Measurements from ENCODE around the gene FNBP1.
"Not testable (repeated sequence)": the region's sequence is repeated elsewhere in the genome, so short reads cannot be mapped to it uniquely, and the experiment has no call there.

FNBP1 gene

DNA sequence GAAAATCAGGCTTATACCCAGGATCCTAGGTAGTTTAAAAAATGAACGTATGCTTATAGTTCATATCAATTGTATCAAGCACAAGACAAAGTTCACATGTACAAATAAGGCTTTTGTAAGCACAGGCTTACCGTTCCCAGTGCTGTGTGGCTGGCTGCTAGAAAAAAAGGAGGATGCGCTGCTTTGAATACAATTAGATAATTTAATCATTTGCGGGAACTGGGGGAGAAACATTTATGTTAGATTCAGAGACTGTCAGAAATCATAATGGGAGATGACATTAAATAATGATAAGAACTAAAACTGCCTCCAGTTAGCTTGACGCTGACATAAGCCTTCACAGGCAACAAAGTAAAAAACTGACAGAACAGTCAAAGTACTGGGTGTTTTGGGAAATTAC, 93.2 kb downstream of the FNBP1 start:
- DNase-seq = no peak

DNA sequence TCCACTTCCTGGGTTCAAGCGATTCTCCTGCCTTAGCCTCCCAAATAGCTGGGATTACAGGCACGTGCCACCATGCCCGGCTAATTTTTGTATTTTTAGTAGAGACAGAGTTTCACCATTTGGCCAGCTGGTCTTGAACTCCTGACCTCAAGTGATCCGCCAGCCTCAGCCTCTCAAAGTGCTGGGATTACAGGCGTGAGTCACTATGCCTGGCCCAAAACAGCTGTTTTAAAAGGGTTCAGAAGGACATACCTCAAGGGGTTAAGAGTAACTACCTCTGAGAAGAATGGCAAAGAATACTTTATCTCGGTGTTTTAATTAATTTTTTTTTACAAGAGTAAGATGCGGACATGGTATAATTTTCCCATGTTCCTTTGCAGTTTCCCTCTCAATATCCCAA, 94.4 kb downstream of the FNBP1 start:
- not testable (repeated sequence) for DNase-seq

DNA sequence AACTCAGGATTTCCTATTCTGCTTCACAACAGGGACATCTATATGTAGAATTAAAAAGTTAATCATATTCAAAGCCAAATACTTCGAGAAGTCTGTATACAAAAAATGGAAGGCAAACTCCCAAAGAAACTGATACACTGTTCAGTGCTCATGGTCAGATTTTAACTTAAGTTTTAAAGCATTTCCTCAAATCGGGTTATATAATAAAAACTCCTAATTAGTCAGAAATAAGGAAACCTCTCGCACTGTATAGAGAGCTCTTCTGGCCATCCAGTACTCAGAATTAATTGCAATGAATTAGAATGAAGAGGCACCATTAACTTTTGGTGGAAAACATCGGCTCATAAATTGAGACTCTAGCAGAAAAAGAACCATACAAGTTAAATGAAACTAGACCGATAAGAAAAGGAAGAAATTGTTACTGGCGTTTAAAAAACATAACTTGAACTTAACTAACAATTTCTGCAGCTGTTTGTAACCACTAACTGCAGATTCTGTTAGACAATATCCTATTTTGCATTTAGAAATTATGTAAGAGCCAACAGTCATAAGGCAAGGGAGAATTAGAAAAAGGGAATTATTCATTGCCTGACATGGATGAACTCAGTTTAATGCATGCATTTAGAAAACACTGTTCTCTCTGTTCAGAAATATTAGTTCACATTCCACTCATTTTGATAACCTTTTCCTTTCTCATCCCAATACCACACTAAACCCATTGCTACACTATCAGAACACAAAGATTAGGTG, 96.6 kb downstream of the FNBP1 start:
- peak; percentile 38 to 84 for DNase-seq

DNA sequence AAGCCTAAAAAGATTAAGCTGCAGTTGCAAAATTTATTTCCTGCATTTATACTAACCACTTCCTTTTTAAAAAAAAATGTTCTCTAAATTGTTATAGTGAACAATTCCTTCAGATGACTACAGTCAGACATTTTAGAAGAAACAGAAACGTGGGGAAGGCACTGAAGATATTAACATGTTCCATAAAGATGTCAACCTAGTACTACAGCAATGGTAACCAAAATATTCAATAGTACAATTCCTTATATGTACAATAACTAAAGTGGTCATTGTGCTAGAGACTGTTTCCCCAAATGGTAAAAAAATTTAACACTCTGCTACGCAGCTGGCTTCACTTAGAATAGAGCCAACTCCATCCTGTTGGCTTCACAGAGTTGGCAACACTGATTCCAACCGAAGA, 97.7 kb downstream of the FNBP1 start:
- DNase-seq = peak; percentile 32 to 80

DNA sequence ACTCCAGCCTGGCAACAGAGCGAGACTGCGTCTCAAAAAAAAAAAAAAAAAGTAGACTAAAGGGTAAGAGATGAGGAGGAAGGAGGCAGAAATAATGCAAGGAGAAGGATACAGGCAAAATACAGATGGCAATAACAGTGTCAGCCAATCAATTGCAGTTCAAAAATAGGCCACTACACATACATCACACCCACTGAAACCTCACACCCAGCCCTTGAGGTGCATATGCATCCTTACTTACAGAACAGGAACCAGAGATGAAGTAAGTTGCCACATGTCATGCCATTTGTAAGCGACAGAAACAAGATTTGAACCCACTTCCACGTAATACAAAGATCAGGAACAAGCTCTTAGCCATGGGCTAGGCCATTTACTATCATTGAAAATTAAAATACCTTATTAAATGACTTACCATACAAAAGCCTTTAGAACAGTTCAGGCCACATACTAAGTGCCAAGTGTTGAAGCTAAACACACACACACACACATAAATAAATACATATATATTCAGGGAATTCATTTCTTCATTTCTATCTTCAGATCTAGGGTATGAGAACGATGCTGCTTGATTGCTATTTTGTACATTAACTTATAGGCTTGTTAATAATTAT, 98.4 kb downstream of the FNBP1 start:
- DNase-seq = peak; percentile 93 to 94

DNA sequence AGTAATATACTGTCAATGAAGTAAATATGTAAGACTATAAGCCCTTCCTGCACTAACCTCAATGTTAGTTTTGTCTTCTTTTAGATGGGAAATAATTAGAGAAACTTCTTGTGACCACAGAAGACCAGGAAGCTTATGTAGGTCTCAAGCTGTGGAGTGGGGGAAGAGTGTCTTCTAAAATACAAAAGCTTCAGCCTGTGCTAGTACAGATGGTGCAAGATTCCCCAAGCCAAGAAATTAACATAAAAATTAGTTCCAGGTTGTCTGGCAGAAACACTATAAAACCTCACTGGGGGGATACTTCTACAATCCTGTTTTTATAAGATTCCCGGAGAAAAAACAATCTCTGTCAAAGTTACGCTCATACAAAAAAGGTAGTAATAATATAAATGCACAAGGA, 103.6 kb downstream of the FNBP1 start:
- no peak for DNase-seq

DNA sequence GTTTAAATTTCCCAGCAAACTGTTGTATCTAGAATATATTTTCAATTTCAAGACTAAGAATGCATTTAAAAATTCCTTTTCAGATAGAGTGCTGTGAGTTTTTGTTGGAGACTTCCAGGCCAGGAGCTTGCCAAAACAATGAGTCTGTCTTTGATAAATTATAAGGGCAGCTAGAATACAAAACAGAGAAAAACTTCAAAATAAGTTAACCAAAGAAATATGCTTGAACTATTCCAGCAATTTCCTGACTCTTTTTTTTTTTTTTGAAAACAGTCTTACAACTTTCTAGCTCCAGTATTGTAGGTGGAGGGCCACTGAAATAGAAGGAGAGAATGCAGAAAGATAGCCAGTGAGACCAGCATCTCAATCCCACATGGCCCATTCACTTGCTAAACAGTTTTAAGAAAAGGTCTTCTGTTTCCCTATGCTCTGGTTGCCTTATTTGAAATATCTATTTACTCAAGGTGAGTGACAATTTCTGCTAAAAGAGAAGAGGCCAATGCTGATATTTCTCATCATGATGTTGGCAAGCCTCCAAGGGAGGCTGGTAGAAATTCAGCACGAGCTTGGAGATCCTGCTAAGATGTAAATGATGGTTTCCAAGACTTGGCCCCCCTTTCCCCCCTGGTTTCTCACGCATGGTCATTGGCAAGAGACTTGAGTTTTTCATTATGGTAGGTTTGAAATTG, 104.6 kb downstream of the FNBP1 start:
- DNase-seq = no peak

DNA sequence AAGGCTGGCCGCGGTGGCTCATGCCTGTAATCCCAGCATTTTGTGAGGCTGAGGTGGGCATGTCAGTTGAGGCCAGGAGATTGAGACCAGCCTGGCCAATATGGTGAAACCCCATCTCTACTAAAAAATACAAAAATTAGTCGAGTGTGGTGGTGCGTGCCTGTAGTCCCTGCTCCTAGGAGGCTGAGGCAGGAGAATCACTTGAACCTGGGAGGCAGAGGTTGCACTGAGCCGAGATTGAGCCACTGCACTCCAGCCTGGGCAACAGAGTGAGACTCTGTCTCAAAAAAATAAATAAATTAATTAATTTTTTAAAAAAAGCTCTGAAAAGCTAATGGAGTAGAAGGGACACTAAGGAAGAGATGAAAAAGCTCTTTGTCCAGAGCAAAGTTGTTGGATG, 105.1 kb downstream of the FNBP1 start:
- DNase-seq = not testable (repeated sequence)

DNA sequence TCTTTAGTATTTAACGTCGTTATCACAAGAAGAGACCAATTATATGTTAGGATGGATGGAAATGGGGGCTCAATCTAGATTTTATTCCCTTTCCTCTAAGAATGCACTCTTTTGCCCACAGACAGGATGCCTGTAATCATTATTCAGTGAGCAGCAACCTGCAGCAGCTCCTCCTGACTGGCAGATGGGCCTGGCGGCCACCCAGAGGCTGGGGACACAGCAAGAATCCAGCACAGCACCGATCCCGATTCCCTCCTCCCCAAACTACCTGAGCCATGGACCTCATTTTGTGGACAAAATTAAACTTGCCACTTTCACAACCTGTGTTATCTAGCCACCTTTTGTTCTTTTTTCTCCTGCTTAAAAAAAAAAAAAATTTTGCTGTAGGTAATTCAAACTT, 106.8 kb downstream of the FNBP1 start:
- DNase-seq = no peak

DNA sequence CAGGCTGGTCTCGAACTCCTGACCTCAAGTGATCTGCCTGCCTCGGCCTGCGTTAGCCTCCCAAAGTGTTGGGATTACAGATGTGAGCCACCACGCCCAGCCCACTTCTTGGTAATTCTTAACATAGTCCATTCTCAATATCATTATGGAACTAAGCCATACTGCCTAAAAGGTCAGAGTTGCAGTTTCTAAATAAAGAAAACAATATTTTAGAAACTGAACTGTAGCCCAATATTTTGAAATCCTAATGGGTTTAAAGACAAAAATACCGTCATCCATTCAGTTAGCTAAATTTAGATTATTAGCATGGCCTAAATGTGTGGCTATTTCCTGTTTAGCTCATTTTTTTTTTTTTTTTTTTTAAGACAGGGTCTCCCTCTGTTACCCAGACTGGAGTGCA, 108.2 kb downstream of the FNBP1 start:
- peak; percentile 66 to 86 for DNase-seq

DNA sequence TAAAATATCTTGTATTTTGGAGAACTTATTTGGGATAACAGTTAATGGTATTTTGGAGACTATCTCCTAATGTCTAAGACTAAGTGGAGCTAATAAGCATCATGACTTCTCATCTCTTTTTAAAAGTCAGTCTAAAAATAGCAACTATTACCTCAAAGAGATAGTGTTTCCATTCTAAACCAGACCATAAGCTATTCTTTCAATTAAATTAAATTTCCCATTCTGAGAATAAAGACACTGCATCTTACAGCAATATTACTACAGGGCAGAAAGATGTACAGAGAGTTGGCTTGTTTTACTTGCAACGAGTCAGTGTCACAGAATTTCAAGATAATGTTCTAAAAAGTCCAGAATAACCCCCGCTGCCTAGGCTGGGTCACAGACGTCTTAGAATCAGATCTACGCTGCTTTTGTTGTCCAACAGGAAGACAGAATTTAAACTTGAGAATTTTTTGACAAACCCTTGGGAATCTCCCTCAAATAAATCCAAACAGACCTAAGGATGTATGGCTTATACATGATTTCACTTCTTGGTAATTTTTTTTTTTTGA, 108.9 kb downstream of the FNBP1 start:
- no peak for DNase-seq

DNA sequence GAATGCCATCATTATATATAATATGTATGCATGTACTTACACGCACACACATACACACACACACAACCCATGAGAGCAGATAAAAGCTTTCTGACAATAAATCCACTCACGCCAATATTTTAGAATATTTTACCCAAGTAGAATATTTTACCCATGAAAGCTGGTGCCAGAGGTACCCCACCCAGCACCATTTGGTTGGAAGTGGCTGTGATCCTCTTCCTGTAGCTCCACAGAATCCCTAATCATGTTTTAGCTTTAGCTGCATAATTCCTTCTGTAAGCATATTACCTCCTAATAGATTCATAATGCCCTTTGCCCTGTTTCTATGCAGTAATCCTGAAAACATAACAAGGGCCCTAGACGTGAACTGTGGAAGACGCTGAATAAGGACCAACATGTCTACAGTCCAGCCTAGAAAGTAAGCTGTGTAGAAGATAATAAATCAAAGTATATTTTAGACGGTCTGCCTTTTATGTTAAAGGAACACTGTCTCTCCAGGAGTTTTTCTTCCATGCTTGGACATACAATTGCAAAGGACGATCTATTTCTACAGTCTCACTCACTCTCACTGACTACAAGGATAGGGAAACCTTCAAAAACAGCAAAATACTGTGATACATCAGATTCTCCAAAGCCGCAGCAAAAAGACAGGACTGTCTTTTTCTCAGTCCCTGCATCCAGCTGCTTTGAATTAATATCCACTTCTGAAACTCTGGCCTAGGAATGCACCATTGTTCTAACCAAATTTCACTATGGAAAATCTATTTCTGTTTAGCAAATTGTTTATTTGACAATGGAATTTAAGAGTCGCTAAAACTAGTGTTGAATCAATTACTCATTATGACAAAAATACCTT, 109.6 kb downstream of the FNBP1 start:
- no peak for DNase-seq

DNA sequence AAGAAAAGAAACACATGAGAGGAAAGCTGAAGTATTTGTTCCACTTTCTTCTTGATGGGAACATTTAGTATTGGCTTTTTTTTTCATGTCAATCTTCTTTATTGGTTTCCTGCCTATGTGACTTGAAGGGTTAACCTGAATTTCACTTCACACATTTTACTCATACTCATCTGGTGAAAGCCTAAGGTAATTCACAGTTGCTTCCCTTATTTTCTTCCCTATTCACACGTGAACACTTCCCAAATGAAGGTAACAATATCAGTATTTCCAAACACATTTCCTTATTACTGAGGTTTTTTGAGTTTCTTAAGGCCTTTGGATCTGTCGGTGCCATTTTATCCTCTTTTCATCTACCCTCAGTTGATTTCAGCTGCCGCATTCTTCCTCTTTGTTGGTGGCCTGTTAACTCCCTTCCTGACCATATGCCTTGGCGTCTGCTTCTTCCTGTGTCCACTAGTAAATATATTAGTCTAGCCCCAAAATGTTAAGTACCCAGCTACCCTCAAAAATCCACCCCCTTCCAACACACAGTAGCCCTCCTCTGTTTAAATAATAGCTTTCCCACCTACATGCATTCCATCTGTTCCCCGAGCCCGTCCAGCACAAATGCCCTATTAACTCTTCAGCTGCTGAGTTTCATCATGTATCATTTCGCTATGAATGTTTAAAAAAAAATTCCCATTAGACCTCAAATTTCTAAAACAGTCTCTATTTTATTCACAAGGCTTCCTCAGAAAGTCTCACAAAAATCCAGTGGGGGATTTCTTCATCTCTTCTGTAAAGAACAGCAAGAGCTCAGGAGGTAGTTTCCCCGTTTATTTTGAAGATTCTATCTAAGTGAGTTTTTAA, 110.5 kb downstream of the FNBP1 start:
- peak; percentile 51 to 59 for DNase-seq

DNA sequence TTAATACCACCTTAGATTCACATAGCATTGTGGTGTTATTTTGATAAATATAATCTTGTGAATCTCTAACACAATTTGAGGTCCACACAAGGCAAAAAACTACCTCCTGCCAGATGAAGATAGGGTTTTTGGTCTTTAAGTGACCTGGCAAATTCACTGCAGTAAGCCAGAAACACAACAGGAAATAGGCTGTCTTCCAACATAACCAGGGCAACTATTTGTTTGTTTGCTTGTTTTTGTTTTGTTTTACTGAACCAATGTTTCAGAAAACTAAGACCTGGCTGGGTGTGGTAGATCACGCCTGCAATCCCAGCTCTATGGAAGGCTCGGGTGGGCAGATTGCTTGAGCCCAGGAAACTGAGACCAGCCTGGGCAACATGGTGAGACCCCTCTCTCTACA, 112.2 kb downstream of the FNBP1 start:
- DNase-seq = no peak

DNA sequence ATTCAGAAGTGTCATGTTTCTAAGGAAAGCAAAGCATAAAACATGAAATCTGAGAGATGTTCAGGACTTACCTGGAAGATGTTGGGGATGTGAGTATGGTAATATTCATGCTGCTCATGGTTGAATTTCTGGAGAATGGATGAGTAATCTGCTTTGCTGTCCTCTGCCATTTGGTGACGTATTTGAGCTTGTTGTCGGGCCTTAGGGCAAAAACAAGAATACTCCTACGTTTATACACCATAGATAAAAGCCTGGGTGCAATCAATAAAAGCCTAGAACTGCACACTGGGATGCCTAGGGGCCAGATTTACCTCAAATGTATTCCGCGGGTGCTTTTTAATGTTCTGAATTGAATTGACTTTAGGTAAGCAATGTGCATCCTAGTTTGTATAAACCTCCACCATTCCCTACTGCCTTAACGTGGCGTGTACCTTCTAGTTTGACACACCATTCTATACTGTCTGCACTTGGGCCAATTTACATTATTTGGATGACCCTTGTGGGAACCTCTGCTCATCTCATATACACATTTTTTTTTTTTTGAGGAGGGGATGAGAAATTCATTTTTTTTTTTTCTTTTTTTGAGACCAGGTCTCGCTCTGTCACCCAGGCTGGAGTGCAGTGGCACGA, 113.4 kb downstream of the FNBP1 start:
- DNase-seq = no peak

DNA sequence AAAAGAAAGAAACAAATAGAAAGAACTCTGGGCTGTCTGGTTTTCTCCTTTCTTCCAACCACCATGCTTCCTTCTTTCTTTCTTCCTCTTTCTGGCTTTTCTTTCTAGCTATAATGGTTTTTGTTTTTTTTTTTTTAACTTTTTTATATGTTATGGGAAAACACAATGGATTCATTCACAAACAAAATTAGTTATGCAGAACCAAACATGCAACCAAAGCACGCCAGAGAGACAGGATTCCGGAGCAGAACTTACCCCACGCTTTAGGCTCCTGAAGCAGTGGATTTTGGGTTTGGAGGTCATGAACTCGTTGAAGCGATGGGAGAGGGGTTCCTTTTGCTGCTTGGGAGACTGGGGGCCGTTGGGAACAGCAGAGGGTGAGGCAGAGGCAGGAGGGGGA, 119.4 kb downstream of the FNBP1 start:
- DNase-seq = no peak

DNA sequence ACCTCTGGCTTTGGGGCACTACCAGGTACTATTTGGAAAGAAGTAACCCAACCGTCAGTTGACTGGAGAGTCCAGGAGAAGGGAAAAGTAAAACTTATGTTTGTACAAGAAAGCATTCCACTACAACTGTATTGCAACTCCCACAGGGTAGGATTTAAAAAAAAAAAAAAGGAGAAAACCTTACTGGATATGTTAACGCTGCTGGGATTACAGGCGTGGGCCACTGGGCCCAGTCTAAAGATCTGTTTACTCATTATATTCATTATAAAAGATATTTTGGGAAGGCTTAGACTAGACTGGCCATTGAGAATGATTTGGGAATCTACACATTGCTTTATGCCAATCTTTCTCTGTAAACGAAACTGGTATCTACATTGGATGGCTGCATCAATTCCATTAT, 121.1 kb downstream of the FNBP1 start:
- DNase-seq = no peak

DNA sequence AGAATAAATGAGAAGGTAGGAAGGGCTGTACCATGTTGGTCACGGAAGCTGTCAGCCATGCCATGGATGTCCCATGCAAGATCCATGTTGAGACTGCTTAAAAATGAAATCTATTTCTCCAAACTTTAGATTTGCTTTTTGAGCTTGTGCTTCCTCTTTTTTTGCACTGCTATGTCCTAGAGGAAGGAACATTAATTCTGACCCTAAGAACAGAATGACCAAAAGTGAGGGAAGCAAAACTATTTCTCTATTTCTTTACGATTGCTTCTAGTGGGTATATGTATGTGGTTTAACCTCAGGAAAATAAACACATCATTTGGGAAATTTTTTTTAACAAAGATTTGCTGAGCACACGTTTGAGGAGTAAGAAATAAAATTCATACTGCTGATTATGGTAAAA, 123.1 kb downstream of the FNBP1 start:
- peak; percentile 61 to 78 for DNase-seq

DNA sequence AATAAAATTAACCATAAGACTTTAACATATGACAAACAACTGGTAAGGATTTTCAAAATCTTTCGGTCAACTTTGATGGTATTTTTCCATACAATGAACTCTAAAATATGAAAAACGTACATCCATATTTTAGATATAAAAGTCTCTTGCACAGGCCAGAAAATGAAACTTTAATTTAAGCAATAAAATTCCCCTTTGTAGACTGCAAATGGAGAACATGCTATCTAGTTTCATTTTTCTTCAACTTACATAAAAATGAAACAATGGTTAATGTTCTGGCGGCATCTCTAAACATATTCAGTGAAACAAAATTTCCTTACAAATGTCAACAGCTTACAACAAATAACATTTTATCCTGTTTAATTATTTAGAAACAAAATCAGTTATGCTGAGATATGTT, 123.7 kb downstream of the FNBP1 start:
- DNase-seq = no peak

DNA sequence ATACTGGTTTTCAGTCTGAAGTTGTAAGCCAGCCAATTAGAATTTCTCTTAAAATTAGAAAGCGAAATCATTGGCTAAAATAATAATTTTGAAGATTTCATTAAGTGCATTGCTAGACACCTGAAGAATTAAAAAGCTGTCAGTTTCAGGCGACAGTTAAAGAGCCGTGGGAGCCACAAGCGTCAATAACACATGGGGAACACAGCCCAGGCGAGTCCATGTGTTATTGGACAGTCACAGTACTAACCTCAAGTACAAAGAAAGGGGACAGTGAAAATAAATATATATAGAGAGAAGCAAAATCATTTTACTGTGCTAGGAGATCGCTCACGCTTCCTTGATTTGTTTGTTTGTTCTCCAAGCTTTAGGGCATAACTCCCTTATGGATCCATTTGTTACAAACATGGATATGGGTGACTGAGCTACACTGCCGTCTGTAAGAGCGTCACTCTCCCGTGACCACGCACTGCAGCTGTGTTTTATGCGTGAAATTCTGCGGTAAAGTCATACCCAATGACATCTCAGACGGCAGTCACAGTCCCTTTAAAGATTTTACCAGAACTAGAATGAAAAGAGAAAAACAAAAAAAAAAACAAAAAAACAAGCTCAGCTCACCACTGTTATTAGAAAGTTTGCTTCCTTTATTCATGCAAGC, 124.6 kb downstream of the FNBP1 start:
- no peak for DNase-seq

DNA sequence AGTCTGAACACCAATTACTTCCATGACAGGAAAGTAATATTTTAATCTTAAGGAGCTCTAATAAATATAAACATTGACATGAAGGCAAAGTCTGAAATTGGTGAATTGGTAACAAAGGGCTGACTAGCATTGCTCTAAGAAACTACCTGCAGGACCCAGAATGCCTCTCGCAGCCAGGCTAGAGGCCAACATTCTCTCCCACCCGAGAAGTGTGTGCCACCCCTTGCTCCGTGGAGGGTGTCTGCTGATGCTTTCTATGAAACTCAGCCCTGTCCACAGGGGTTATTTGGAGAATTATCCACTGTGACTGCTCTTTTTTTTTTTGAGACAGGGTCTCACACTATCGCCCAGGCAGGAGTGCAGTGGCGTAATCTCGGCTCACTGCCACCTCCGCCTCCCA, 126.3 kb downstream of the FNBP1 start:
- no peak for DNase-seq
